Neuron (in vitro differentiated cells): ENCODE data around the gene MLKL.
A peak's percentile ranks its signal among the peaks of the same experiment; 100 is the strongest.

Experiments used
- H2AFZ ChIP-seq: one replicate; pipeline ENCODE4 v1.6.1; 2013; ENCODE audit warnings: low read depth, mild to moderate bottlenecking, inconsistent platforms, low read length, moderate library complexity
- H3K27me3 ChIP-seq: one replicate; pipeline ENCODE4 v1.6.1; 2013; ENCODE audit warnings: low read length; ENCODE audit not compliant: insufficient read depth
- H3K36me3 ChIP-seq: one replicate; pipeline ENCODE4 v1.6.1; 2013; ENCODE audit warnings: low read length; ENCODE audit not compliant: insufficient read depth
- H3K4me1 ChIP-seq: one replicate; pipeline ENCODE4 v1.6.1; 2013; ENCODE audit warnings: low read length; ENCODE audit not compliant: insufficient read depth
- H3K4me3 ChIP-seq: 2 replicates; pipeline ENCODE4 v1.5.1; 2013; ENCODE audit warnings: mild to moderate bottlenecking, low read length, moderate library complexity
- H3K9me3 ChIP-seq: one replicate; pipeline ENCODE4 v1.6.1; 2013; ENCODE audit warnings: low read length

Gene MLKL

DNA sequence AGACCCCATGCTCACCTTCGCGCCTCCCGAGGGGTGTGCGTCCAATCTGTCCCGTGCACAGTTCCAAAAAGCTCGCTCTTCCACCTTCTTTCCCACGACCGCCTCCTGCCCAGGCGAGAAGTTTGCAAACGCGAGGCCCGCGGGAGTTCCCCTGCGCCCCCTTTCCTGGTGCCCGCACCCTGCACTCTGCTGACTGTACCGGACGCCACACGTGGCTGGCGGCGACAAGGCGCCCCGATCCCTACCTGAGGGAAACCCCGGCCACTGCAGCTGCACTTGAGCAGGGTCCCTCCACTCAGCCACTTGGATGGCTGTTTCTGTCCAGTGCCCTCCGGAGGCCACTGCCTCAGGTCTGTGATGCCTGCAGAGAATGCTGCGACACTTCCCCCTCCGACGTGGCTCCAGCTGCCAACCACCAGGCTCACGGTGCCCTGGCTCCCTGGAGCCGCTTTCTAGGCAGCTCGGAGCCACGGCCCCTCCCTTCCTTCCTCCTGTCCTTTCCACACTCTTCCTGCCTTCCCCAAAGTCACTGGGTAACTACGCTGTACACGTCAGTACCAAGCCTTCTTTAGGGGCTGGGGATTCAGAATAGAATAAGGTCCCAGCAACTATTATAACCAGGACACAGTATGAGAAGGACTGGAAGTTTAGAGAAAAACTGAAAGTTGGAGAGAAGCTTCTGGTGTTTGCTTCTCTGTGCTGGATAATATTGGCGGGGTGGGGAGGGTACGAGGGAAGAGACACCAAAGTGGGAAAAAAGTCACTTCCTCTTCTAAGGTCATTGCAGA is at the start of gene MLKL:
Gene MLKL (minus strand): TSS at position 425 of the 788 bp plus-strand sequence. CDS start 5,105 bp downstream, outside the sequence.
- Histone ChIP-seq H2AFZ (peak within 1 kb of the TSS; percentile 40), H3K9me3 (no peaks in the 10 kb centered on the region), H3K36me3 (no peaks in the 10 kb centered on the region), H3K27me3 (peaks cover 14% of the 10 kb centered on the region), H3K4me3 (no peak within 1 kb of the TSS), H3K4me1 (no peaks in the 10 kb centered on the region)

DNA sequence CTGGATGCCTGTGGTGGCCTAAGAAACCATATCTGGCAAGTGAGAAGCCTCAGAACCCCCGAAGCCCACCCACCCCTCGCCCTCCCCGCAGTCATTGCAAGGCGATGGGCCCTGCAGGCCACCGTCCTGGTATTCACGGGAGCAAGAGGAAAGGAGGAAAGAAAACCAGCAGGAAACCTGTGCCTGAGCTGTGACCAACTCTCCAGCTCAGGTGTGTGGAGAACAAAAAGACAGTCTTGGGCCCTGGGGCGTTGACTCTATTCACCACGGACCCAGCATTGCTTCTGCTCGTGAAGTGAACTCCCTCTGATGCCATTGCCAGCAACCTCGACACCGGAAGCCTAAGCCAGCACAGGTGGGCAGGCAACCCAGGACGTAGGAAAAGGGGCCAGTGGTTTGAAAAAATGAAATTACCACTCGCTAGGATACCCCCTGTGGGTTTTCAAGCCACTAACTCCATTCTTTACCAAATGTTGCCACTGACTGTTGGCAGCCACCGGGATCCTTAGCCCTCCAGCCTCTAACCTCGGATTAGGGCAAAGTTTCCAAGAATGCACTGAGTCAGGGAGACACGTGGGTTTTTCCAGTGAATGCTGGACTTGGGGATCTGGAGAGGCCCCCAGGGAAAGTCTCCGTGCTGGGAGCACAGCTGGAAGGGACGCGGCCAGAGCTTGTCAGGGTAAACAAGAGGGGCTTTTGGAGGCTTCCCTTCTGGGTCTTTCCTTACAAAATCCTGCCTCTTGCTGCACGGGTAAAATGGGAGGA is 48.8 kb upstream of the MLKL start:
- no peaks in the 10 kb centered on the region for H3K36me3 ChIP-seq
- H3K9me3 ChIP-seq = no peaks in the 10 kb centered on the region
- H2AFZ ChIP-seq = no peak overlapping the region
- H3K27me3 ChIP-seq = peaks cover 4% of the 10 kb centered on the region
- H3K4me1 ChIP-seq = no peaks in the 10 kb centered on the region
- H3K4me3 ChIP-seq = no peak overlapping the region

DNA sequence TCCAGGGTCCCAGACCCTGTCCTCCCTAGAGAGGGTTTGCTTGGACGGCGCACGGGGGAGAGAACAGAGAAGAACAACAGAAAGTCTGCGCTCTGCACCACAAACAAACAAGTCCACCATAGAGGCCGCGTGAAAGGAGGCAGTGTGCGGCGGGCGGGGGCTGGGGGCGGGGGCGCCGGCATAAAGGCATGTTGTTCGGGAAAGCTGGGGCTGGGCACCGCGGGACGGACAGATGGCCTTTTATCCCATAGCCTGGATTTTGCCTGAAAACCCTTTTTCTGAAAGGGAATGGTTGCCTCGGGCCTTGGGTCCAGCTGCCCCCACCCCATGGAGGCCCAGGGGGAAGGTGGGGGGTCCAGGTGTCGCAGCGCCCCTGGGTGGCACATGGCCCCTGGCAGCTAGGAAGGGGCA is 48.0 kb upstream of the MLKL start:
- no peaks in the 10 kb centered on the region for H3K36me3 ChIP-seq
- H3K4me1 ChIP-seq = peaks cover under 1% of the 10 kb centered on the region
- H2AFZ ChIP-seq = no peak overlapping the region
- H3K27me3 ChIP-seq = peaks cover 4% of the 10 kb centered on the region
- H3K9me3 ChIP-seq = no peaks in the 10 kb centered on the region
- H3K4me3 ChIP-seq = no peak overlapping the region

DNA sequence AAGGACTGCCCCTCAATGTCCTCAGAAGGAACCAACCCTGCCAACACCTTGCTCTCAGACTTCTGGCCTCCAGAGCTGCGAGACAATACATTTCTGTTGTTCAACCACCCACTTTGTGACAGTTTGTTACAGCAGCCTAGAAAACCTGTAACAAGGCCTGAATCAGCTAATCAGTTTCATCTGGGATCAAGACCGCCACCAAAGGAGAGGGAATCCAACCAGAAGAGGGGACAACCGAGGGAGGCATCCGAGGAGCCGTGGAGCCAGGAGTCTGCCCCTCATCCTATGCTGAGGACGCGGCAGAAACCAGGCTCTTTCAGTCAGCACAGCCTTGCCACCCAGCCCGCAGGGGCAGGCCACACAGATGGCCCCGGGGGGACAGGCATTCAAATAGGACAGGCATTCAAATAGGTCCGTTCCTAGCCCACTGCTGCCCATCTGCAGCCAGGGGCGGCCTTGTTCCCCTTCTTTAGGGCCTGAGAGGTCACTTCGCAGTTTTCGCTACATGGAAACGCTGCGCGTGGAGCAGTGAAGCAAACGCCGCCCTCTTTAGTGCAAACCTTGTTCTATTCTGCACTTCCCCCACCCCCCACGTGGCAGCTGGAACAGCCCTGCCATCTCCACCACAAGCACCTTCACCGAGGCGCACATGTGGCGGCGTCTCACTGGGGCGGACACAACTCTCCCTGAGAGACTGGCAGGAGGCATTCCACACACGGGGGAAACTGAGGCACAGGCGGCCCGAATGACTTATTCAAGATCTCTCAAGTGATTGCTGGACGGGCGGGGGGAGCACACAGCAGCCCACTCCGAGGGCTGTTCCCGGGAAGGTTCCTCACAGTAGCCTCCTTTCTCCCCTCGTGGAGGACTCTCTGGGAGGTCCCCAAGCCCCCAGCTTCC is 47.3 kb upstream of the MLKL start:
- no peaks in the 10 kb centered on the region for H3K36me3 ChIP-seq

DNA sequence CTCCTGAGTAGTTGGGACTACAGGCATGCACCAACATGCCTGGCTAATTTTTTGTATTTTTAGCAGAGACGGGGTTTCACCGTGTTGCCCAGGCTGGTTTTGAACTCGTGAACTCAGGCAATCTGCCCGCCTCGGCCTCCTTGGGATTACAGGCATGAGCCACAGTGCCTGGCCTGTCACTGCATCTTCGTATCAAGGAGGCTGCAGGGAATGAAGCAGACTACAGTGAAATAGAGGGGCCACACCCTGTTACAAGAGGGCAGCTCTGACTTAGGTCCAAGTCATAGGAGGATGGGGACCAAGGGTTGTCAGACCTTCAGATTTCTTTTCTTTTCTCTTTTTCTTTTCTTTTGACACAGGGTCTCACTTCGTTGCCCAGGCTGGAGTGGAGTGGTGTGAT is 45.3 kb upstream of the MLKL start:
- no peak overlapping the region for H2AFZ ChIP-seq
- H3K9me3 ChIP-seq = no peaks in the 10 kb centered on the region
- no peak overlapping the region for H3K4me3 ChIP-seq
- peaks cover 4% of the 10 kb centered on the region for H3K27me3 ChIP-seq
- H3K36me3 ChIP-seq = no peaks in the 10 kb centered on the region
- H3K4me1 ChIP-seq = peaks cover 5% of the 10 kb centered on the region

More for the DNA sequence above, 47.3 kb upstream of the MLKL start:
- H3K27me3 ChIP-seq = peaks cover 4% of the 10 kb centered on the region
- H3K4me1 ChIP-seq = peaks cover 5% of the 10 kb centered on the region
- H2AFZ ChIP-seq = no peak overlapping the region
- no peak overlapping the region for H3K4me3 ChIP-seq
- no peaks in the 10 kb centered on the region for H3K9me3 ChIP-seq

DNA sequence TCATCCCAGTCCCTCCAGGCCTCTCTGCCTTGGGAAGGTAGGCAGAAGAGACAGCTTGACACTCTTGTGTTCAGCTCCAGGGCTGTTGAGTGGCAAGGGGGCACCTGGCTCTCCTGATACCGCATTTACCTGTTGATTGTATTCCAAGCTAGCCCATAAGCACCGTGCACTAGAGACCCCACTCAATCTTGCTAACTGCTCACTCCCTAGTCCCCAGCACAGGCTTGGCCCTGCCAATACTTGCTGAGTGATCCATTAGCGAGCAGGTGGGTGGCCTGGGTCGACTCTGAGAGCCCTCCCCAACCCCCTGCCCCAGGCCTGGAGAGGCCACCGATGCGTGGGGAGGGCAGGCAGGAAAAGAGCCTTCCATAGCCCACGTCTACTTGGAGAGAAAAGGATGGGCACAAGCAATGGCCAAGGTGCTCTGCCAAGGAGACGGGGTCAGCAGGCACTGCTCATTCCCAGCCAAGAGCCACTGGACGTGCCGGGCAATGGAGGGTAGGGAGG is 44.5 kb upstream of the MLKL start:
- Histone ChIP-seq H3K4me1 (peaks cover 5% of the 10 kb centered on the region), H2AFZ (no peak overlapping the region), H3K4me3 (no peak overlapping the region), H3K36me3 (no peaks in the 10 kb centered on the region), H3K27me3 (peaks cover 4% of the 10 kb centered on the region), H3K9me3 (no peaks in the 10 kb centered on the region)

DNA sequence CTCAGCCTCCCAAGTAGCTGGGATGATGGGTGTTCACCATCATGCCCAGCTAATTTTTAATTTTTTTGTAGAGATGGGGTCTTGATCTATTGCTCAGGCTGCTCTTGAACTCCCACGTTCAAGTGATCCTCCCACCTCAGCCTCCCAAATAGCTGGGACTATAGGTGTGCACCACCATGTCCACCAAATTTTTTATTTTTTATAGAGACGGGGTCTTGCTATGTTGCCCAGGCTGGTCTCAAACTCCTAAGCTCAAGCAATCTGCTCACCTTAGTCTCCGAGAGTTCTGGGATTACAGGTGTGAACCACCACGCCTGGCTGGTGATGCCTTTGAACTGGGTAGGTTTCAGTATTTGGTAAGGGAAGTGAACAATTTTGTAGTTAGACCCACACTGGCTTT is 43.9 kb upstream of the MLKL start:
- Histone ChIP-seq H2AFZ (no peak overlapping the region), H3K4me1 (peaks cover 5% of the 10 kb centered on the region)

DNA sequence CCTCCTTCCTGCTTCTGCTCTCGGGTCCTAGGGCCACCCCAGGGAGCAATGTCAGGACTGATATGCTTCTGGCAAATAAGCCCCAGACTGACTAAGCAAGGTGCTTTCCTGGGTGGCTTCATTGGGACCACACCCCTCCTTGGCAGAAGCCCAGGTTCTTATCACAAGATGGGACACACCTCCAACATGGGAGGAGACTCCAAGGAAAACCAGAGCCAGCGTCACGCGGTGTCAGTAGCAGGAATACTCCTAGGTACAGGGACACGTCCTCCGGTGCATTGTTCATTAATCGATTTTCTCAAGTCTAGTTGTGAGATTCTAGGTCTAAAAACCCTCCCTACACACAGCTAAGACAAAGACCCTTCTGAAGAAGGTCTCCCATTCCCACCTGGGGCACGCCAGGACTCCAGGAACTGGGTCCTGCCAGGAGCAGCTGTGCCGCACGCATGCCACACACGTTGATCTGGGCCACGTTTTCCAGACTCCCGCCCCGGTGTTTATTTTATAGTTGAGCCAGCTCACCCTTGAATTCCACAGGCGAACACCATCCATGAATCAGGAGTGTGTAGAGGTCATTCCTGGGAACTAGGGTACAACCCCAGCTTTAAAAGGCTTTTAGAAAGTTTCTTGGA is 43.1 kb upstream of the MLKL start:
- Histone ChIP-seq H2AFZ (peak overlapping the region; percentile 13), H3K27me3 (peaks cover 4% of the 10 kb centered on the region), H3K4me1 (peaks cover 5% of the 10 kb centered on the region)

More for the DNA sequence above, 43.9 kb upstream of the MLKL start:
- no peak overlapping the region for H3K4me3 ChIP-seq
- peaks cover 3% of the 10 kb centered on the region for H3K27me3 ChIP-seq
- no peaks in the 10 kb centered on the region for H3K36me3 ChIP-seq
- no peaks in the 10 kb centered on the region for H3K9me3 ChIP-seq

DNA sequence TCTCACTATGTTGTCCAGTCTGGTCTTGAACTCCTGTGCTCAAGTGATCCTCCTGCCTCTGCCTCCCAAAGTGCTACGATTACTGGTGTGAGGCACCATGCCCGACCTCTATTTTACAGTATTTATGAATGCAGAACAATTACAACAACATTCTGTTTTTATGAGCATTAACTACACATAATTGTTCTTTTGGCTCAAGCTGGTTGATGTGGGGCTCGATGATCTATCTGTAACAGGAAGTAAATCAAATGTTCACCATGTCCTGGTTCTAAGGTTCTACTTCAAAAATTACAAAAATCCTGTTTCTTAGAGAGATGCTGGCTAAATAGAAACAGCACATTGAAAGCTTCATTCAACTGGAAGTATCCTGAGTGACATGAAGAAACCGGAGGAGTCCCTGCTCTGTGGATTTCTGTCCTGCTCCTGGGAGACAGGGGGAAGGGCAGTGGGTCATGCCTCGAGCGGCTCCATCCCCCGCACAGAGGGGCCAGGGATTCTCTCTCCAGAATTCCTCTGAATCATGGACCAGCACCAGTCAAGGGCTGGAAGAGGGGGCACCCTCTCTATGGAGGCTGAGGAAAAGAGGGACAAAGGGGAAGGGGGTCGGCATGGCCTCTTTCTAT is 42.5 kb upstream of the MLKL start:
- Histone ChIP-seq H3K4me1 (peaks cover 6% of the 10 kb centered on the region), H3K4me3 (no peak overlapping the region), H3K27me3 (peaks cover 6% of the 10 kb centered on the region), H3K36me3 (no peaks in the 10 kb centered on the region), H2AFZ (peak overlapping the region; percentile 13), H3K9me3 (no peaks in the 10 kb centered on the region)

More for the DNA sequence above, 43.1 kb upstream of the MLKL start:
- Histone ChIP-seq H3K9me3 (no peaks in the 10 kb centered on the region), H3K36me3 (no peaks in the 10 kb centered on the region), H3K4me3 (no peak overlapping the region)

DNA sequence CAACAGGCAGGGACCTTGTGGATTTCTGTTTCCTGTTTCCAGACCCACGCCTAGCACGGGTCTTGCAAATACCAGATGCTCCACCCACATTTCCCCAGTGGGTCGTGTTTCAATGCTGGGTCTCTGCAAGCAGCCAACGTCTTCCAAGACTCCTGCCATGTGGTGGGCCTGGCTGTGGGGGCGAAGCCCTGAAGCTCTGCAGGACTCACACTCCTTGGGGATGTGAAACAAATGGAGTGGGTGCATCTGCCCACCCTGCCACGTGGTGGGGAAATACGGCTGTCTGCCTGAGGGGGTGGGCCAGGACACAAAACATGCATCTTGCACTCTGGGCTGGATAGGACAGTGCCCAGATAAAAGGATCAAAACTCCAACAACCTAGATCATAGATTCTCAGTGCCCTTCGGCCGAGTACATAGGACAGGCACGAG is 41.4 kb upstream of the MLKL start:
- Histone ChIP-seq H2AFZ (no peak overlapping the region), H3K27me3 (peaks cover 9% of the 10 kb centered on the region), H3K9me3 (no peaks in the 10 kb centered on the region), H3K36me3 (no peaks in the 10 kb centered on the region), H3K4me3 (no peak overlapping the region), H3K4me1 (peaks cover 9% of the 10 kb centered on the region)

DNA sequence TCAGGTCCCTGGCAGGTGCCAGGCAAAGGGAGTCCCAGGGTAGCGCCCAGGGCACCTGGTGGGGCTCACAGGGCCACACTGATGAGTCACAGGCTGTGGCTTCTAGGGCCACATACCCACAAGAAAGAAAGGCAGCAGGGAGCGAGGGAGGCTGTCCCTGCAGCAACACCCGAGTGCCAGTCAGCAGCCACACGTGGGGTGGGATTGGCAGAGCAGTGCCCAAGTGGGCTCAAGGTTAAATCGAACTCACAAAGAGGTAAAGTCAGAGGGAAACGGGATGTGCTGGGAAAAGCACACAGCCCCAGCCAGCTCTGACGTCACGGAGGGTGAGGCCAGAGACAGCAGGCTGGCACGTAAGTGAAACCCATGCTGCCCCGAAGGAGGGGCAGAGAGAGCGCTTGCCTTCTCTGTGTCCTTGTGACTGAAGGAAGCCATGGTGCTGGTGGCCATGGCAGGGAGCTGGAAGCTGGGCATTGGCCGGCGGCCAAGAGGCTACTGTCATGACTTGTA is 40.2 kb upstream of the MLKL start:
- no peaks in the 10 kb centered on the region for H3K36me3 ChIP-seq

DNA sequence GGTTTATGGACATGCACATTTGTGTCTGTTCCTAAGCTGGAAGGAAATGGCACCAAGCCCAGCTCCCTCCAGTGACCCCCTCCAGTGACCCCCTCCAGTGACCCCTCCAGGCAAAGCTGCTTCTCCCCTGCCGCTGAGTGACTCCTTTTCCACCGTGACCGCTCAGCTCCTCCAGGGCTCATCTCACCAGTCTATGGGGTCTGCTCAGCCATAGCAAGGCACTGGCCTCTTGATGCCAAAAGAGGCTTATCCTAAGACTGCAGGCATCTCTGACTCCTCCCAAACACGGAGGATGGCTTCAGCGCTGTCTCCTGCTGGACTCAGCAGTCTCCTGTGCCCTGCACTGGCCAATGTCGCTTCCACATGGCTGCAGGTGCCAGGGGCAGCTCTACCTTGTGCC is 38.6 kb upstream of the MLKL start:
- Histone ChIP-seq H3K4me3 (no peak overlapping the region), H2AFZ (no peak overlapping the region), H3K9me3 (no peaks in the 10 kb centered on the region), H3K36me3 (no peaks in the 10 kb centered on the region), H3K27me3 (peaks cover 15% of the 10 kb centered on the region), H3K4me1 (peaks cover 20% of the 10 kb centered on the region)

More for the DNA sequence above, 40.2 kb upstream of the MLKL start:
- H3K9me3 ChIP-seq = no peaks in the 10 kb centered on the region
- H2AFZ ChIP-seq = no peak overlapping the region
- H3K4me1 ChIP-seq = peaks cover 9% of the 10 kb centered on the region
- no peak overlapping the region for H3K4me3 ChIP-seq
- peaks cover 15% of the 10 kb centered on the region for H3K27me3 ChIP-seq
